Measurements from ENCODE around the gene PPP2R2D. TPM values are rescaled to one million over a fixed set of nuclear protein-coding genes. Genes with fewer than 3 reads are reported as not detected.

The PPP2R2D gene
- total RNA-seq, 1 experiment from 2014 or later: 23.5 TPM

DNA sequence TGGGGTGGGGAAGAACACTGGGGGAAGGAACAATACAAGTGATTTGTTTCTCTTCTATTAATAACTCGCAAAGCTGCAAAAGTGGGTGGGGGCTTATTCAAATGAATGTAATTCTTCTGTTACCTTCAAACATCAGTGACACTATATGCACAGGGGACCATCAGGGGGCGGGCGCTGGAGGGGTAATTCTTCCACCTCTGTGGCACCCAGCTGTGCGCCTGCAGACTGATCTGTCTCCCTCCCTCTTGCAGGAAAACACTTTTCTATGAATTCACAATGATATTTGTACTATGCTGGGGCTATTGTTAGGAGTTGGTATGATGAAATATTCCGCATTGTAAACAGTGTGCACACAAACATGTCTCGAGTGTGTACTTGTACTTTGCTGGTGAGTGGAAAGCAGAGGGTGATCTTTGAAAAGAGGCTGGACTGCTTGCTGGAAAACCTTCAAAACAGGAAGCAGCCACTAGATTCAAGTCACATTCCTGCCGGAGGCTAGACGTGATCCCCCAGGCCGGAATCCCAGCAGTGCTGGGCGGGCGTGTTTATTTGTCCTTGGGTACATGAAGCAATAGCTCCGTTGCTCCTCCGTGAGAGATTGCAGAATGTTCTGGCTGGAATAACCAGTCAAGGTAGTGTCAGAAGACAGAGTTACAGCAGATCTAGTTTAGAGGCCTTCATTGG is 96.7 kb downstream of the PPP2R2D start:
- H2AFZ ChIP-seq: no peak overlapping the region
- H3K9me3 ChIP-seq (ENCODE audit: insufficient read depth, low read depth): no peaks in the 10 kb centered on the region
- ChIA-PET POLR2A (ENCODE audit: unreplicated experiment) (interaction anchor here (0.6 kb wide), 1 partner anchor 97 kb away, joined by 4 read pairs; no protein-coding TSS in a partner anchor), CTCF (no interaction called here)
- no peaks in the 10 kb centered on the region; the same call in 1 of the 2 replicates for H3K79me2 ChIP-seq (ENCODE audit: low read depth)
- H3K4me3 ChIP-seq: peak overlapping the region; percentile 22; the same call in 1 of the 2 replicates
- no TSS peak for BruUV-seq (replicated peaks)
- TF ChIP-seq CTCF (conservative IDR thresholded peaks at IDR 0.05): no peak
- TF ChIP-seq EZH2 (IDR thresholded peaks at IDR 0.05; ENCODE audit: low read depth): no peak
- peak overlapping the region; percentile 71 for H3K27ac ChIP-seq
- H3K27me3 ChIP-seq (ENCODE audit: insufficient read depth, low read depth): no peaks in the 10 kb centered on the region
- peak; percentile 70 to 90 for DNase-seq
- intact Hi-C loops (cut with micrococcal nuclease; ENCODE audit: unreplicated experiment): loop anchor here (10.0 kb wide), 1 partner anchor 97 kb away; no protein-coding TSS in a partner anchor
- peaks cover 26% of the 10 kb centered on the region for H3K4me1 ChIP-seq (replicated peaks; ENCODE audit: insufficient read depth)
- peak overlapping the region; percentile 72 for H3K4me2 ChIP-seq
- H3K36me3 ChIP-seq (ENCODE audit: low read depth): no peaks in the 10 kb centered on the region
- no peaks in the 10 kb centered on the region for H4K20me1 ChIP-seq (ENCODE audit: insufficient read depth)
- H3K9me2 ChIP-seq (ENCODE audit: insufficient read depth): no peaks in the 10 kb centered on the region
- peaks cover 11% of the 10 kb centered on the region; the same call in 1 of the 2 replicates for H3F3A ChIP-seq (ENCODE audit: insufficient read depth, low read depth)

GRCh38 chr10:131998050-131998844 is 97.4 kb downstream of the PPP2R2D start:
- Histone ChIP-seq H3K9me3 (ENCODE audit: insufficient read depth, low read depth) (no peaks in the 10 kb centered on the region), H2AFZ (no peak overlapping the region), H3K79me2 (ENCODE audit: low read depth) (no peaks in the 10 kb centered on the region; the same call in 1 of the 2 replicates), H3K27ac (peak overlapping the region; percentile 71), H3K9me2 (ENCODE audit: insufficient read depth) (no peaks in the 10 kb centered on the region), H3K4me2 (peak overlapping the region; percentile 72), H3K27me3 (ENCODE audit: insufficient read depth, low read depth) (no peaks in the 10 kb centered on the region), H3K4me1 (replicated peaks; ENCODE audit: insufficient read depth) (peaks cover 26% of the 10 kb centered on the region), H3K4me3 (peak overlapping the region; percentile 22; the same call in 1 of the 2 replicates), H3F3A (ENCODE audit: insufficient read depth, low read depth) (peaks cover 11% of the 10 kb centered on the region; the same call in 1 of the 2 replicates), H4K20me1 (ENCODE audit: insufficient read depth) (no peaks in the 10 kb centered on the region), H3K36me3 (ENCODE audit: low read depth) (no peaks in the 10 kb centered on the region)
- no peak for TF ChIP-seq EZH2 (IDR thresholded peaks at IDR 0.05; ENCODE audit: low read depth)
- no peak for TF ChIP-seq CTCF (conservative IDR thresholded peaks at IDR 0.05)
- POLR2A ChIA-PET (ENCODE audit: unreplicated experiment): no interaction called here
- no TSS peak for BruUV-seq (replicated peaks)
- no peak for DNase-seq
- intact Hi-C loops (cut with micrococcal nuclease; ENCODE audit: unreplicated experiment): loop anchor here (10.0 kb wide), 1 partner anchor 97 kb away; no protein-coding TSS in a partner anchor
- CTCF ChIA-PET: no interaction called here

- no peak for DNase-seq
- Histone ChIP-seq H3K27me3 (ENCODE audit: insufficient read depth, low read depth) (no peaks in the 10 kb centered on the region), H3K36me3 (ENCODE audit: low read depth) (no peaks in the 10 kb centered on the region), H3K4me3 (no peak overlapping the region), H3K4me1 (replicated peaks; ENCODE audit: insufficient read depth) (peaks cover 26% of the 10 kb centered on the region), H2AFZ (no peak overlapping the region), H3K27ac (no peak overlapping the region), H4K20me1 (ENCODE audit: insufficient read depth) (no peaks in the 10 kb centered on the region), H3K9me2 (ENCODE audit: insufficient read depth) (no peaks in the 10 kb centered on the region), H3K9me3 (ENCODE audit: insufficient read depth, low read depth) (no peaks in the 10 kb centered on the region), H3K79me2 (ENCODE audit: low read depth) (no peaks in the 10 kb centered on the region), H3F3A (ENCODE audit: insufficient read depth, low read depth) (peaks cover 11% of the 10 kb centered on the region; the same call in 1 of the 2 replicates), H3K4me2 (no peak overlapping the region)
- BruUV-seq (replicated peaks): no TSS peak
- intact Hi-C loops (cut with micrococcal nuclease; ENCODE audit: unreplicated experiment): loop anchor here (10.0 kb wide), 1 partner anchor 96 kb away; no protein-coding TSS in a partner anchor
- TF ChIP-seq CTCF (conservative IDR thresholded peaks at IDR 0.05): no peak
- TF ChIP-seq EZH2 (IDR thresholded peaks at IDR 0.05; ENCODE audit: low read depth): no peak
- POLR2A ChIA-PET (ENCODE audit: unreplicated experiment): no interaction called here
- CTCF ChIA-PET: no interaction called here
Measured at GRCh38 chr10:131998845-131999681, 98.3 kb downstream of the PPP2R2D start.

Measured in PC-9 (cell line).